Neural cell (in vitro differentiated cells): ENCODE results near the gene TRAM2.

Experiments
- CTCF ChIP-seq: fragments of 450-650 bp; IDR thresholded peaks from 2 replicates; pipeline ENCODE4 v1.5.1; 2014; ENCODE audit warnings: antibody characterized with exemption, mild to moderate bottlenecking, moderate library complexity; ENCODE audit not compliant: poor library complexity, severe bottlenecking
- EZH2 ChIP-seq: fragments of 200-600, 300-800 bp; shearing (Covaris generic), sonication (generic); IDR thresholded peaks from 2 replicates; pipeline ENCODE4 v1.6.1; 2014; ENCODE audit warnings: antibody characterized with exemption, low read length, borderline replicate concordance, mild to moderate bottlenecking; ENCODE audit not compliant: insufficient read depth, poor library complexity, severe bottlenecking
- POLR2AphosphoS5 ChIP-seq: IDR thresholded peaks from 2 replicates; pipeline ENCODE4 v1.6.1; 2012
- RAD21 ChIP-seq: fragments of 450-650 bp; conservative IDR thresholded peaks from 2 replicates; pipeline ENCODE4 v1.6.1; 2014; ENCODE audit warnings: antibody characterized with exemption, mild to moderate bottlenecking, moderate library complexity
- REST ChIP-seq: IDR thresholded peaks from 2 replicates; pipeline ENCODE4 v1.6.1; 2012; ENCODE audit warnings: borderline replicate concordance

- TF ChIP-seq CTCF (no peak), RAD21 (no peak), EZH2 (no peak), POLR2AphosphoS5 (no peak), REST (no peak)
These were observed 2.3 kb upstream of the TRAM2 start for GRCh38 chr6:52579006-52579660.
